ENCODE measurements around the gene RAPGEF4. TPM values are rescaled to one million over a fixed set of nuclear protein-coding genes. Genes with fewer than 3 reads are reported as not detected.

The RAPGEF4 gene
- total and polyA plus RNA-seq, 2 of the 8 experiments (the other 6 are each of a cell fraction or from before 2014, with no cell fraction given) = 1.2 to 2.6 TPM

DNA sequence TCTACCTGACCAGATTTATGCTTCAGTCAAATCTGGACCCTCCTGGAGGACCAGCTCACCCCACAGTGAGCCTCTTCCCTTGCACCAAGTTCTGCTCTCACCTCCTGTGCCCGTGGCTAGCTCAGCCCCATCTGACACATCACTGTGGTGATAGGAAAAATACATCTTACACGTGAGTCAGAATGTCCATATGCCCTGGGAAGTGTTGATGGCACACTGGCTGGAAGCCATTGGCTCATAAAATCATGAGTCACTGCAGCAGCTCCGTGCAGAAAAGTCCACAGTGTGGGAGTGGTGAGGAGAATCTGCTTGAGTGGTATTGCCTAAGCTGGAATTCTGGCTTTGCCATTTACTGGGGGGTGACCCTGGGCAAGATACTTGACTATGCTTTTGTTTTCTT is 42.6 kb upstream of the RAPGEF4 start:
- no peak overlapping the region for H3K27ac ChIP-seq (ENCODE audit: low read depth, low read length)
- no peaks in the 10 kb centered on the region for H3K23me2 ChIP-seq (ENCODE audit: low read depth, low read length)
- H2BK20ac ChIP-seq (ENCODE audit: low read length) = no peak overlapping the region
- no peak overlapping the region for H2BK5ac ChIP-seq (ENCODE audit: low read depth, low read length)
- ChIA-PET POLR2A (ENCODE audit: partially characterized antibody) (no interaction called here), CTCF (ENCODE audit: partially characterized antibody) (interaction anchor here (1.1 to 3.1 kb wide), 5 partner anchors 11 to 18 kb away, joined by 3 to 21 read pairs (median 8); no protein-coding TSS in a partner anchor)
- WGBS, 2 experiments (ENCODE audit: extremely low coverage in 1 of 2, insufficient coverage in 1 of 2, insufficient read length in 1 of 2, insufficient replicate concordance in 2 of 2, low coverage in 1 of 2, low lambda C conversion rate in 2 of 2, missing lambda C conversion rate in 1 of 2) = 75% methylated on average over 3 of the region's 3 CpGs; no CpG with 5 or more reads in 1 of the 2 experiments
- H2AFZ ChIP-seq (ENCODE audit: low read length) = no peak overlapping the region
- H3K4me2 ChIP-seq (ENCODE audit: insufficient read depth in 1 of 2, low read depth in 2 of 2, low read length in 2 of 2) = no peak overlapping the region
- H4K20me1 ChIP-seq (replicated peaks in 1 of 2; ENCODE audit: control insufficient read depth in 1 of 2, insufficient read depth in 2 of 2, low read length in 2 of 2) = no peaks in the 10 kb centered on the region
- no peak overlapping the region for H3K56ac ChIP-seq (replicated peaks; ENCODE audit: insufficient read length, low read depth, low read length)
- no peak overlapping the region for H3K18ac ChIP-seq (ENCODE audit: extremely low read depth, low read length)
- H2BK12ac ChIP-seq (ENCODE audit: low read depth, low read length) = no peak overlapping the region
- H3K27me3 ChIP-seq (replicated peaks in 1 of 4; ENCODE audit: control insufficient read depth in 3 of 4, extremely low read depth in 1 of 4, insufficient read depth in 3 of 4, low read length in 3 of 4) = no peaks in the 10 kb centered on the region
- H3K4me3 ChIP-seq (ENCODE audit: extremely low read depth in 1 of 4, insufficient read depth in 2 of 4, low read depth in 3 of 4, low read length in 4 of 4) = no peak overlapping the region
- H3K14ac ChIP-seq (ENCODE audit: insufficient read length) = no peak overlapping the region
- FAIRE-seq = no peak
- H3K36me3 ChIP-seq (ENCODE audit: control insufficient read depth in 2 of 4, insufficient read depth in 4 of 4, low read length in 3 of 4) = no peaks in the 10 kb centered on the region; a peak in 1 of 8 replicates
- no peak overlapping the region for H4K5ac ChIP-seq (ENCODE audit: insufficient read length, low read depth, low read length)
- no peaks in the 10 kb centered on the region for H3K4me1 ChIP-seq (replicated peaks in 1 of 4; ENCODE audit: control insufficient read depth in 3 of 4, insufficient read depth in 4 of 4, low read length in 3 of 4)
- no peak overlapping the region for H4K8ac ChIP-seq (ENCODE audit: extremely low read depth, insufficient read depth, low read length)
- no peak overlapping the region for H2AK5ac ChIP-seq (ENCODE audit: low read depth, low read length)
- H2BK15ac ChIP-seq (ENCODE audit: low read length) = no peak overlapping the region
- H3K4ac ChIP-seq (replicated peaks; ENCODE audit: insufficient read length, low read depth, low read length) = no peak overlapping the region
- no peak overlapping the region for H3K23ac ChIP-seq (ENCODE audit: insufficient read length)
- H4K91ac ChIP-seq (replicated peaks; ENCODE audit: insufficient read length, low read length) = no peak overlapping the region
- H2BK120ac ChIP-seq (replicated peaks; ENCODE audit: low read depth, low read length) = no peak overlapping the region
- H3K79me1 ChIP-seq (ENCODE audit: low read depth, low read length) = no peaks in the 10 kb centered on the region
- peaks cover 0 to 9% of the 10 kb centered on the region in 2 experiments; a peak in 1 of 4 replicates for H3K9me3 ChIP-seq (ENCODE audit: insufficient read depth in 2 of 2, low read depth in 1 of 2, low read length in 1 of 2)
- no peaks in the 10 kb centered on the region for H3K79me2 ChIP-seq (ENCODE audit: control insufficient read depth in 1 of 2, insufficient read depth in 2 of 2, low read length in 2 of 2)
- no peak for DNase-seq (ENCODE audit: low read depth in 1 of 2, low spot score in 2 of 2)
- H3K9ac ChIP-seq (replicated peaks in 1 of 4; ENCODE audit: extremely low read depth in 1 of 4, low read depth in 3 of 4, low read length in 3 of 4) = no peak overlapping the region
- TF ChIP-seq, protein P1, sequence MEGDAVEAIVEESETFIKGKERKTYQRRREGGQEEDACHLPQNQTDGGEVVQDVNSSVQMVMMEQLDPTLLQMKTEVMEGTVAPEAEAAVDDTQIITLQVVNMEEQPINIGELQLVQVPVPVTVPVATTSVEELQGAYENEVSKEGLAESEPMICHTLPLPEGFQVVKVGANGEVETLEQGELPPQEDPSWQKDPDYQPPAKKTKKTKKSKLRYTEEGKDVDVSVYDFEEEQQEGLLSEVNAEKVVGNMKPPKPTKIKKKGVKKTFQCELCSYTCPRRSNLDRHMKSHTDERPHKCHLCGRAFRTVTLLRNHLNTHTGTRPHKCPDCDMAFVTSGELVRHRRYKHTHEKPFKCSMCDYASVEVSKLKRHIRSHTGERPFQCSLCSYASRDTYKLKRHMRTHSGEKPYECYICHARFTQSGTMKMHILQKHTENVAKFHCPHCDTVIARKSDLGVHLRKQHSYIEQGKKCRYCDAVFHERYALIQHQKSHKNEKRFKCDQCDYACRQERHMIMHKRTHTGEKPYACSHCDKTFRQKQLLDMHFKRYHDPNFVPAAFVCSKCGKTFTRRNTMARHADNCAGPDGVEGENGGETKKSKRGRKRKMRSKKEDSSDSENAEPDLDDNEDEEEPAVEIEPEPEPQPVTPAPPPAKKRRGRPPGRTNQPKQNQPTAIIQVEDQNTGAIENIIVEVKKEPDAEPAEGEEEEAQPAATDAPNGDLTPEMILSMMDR (IDR thresholded peaks at IDR 0.05; ENCODE audit: control extremely low read depth in 1 of 3, insufficient read depth in 1 of 3, low read depth in 1 of 3, low read length in 3 of 3) = no peak
- TF ChIP-seq CHD2 (IDR thresholded peaks at IDR 0.05; ENCODE audit: low read length) = no peak

All from H1 (cell line).